ENCODE results near the gene PPM1F. TPM values are rescaled to one million over a fixed set of nuclear protein-coding genes. Genes with fewer than 3 reads are reported as not detected.

Gene PPM1F
- total and polyA plus RNA-seq, 2 donors (not counting 1 experiment from before 2014, with no cell fraction given): 18.1 to 30.0 TPM

DNA sequence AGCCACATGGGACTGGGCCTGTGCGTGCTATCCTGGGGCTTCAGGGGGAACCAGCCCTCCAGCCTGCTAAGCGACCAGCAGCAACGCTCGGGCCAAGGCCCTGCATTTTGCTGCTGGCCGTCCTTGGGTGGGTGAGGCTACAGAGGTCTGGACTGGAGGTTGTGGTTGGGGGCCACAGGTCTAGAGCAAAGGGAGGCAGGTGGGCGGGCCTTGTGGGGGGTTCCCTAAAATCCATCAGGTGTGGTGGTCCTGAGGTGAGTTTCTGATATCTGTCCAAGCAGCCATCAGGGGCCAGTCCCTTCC, 34.7 kb downstream of the PPM1F start:
- WGBS (ENCODE audit: insufficient coverage): 96% methylated on average over 5 of the region's 6 CpGs
- ATAC-seq (ENCODE audit: low read depth): no peak
- intact Hi-C loops (cut with micrococcal nuclease): no loop called here

GRCh38 chr22:21917181-21917958, 35.3 kb downstream of the PPM1F start:
- Histone ChIP-seq H3K4me1 (ENCODE audit: control insufficient read depth in 2 of 2, insufficient read depth in 2 of 2, low read length in 2 of 2) (no peaks in the 10 kb centered on the region), H2AFZ (ENCODE audit: insufficient read depth, low read depth, low read length, poor library complexity, severe bottlenecking) (no peak overlapping the region), H3K27me3 (replicated peaks in 1 of 4; ENCODE audit: control extremely low read depth in 1 of 4, control insufficient read depth in 3 of 4, insufficient read depth in 4 of 4, low read length in 3 of 4) (no peaks in the 10 kb centered on the region), H3K36me3 (replicated peaks in 1 of 2; ENCODE audit: control extremely low read depth in 1 of 2, control insufficient read depth in 1 of 2, extremely low read depth in 1 of 2, insufficient read depth in 2 of 2, low read length in 1 of 2) (no peaks in the 10 kb centered on the region), H3K79me2 (ENCODE audit: control insufficient read depth, insufficient read depth, low read length) (no peaks in the 10 kb centered on the region), H4K20me1 (ENCODE audit: control insufficient read depth, insufficient read depth, low read length, poor library complexity, severe bottlenecking) (no peaks in the 10 kb centered on the region), H3K27ac (ENCODE audit: low read length in 2 of 2) (no peak overlapping the region), H3K4me2 (replicated peaks; ENCODE audit: low read depth, low read length, poor library complexity, severe bottlenecking) (no peak overlapping the region), H3K9ac (ENCODE audit: low read length) (no peak overlapping the region), H3K4me3 (ENCODE audit: control extremely low read depth in 1 of 5, extremely low read depth in 1 of 5, insufficient read depth in 1 of 5, low read depth in 2 of 5, low read length in 4 of 5) (no peak overlapping the region), H3K9me3 (ENCODE audit: control extremely low read depth in 1 of 3, control insufficient read depth in 2 of 3, insufficient read depth in 1 of 3, low read length in 2 of 3) (no peaks in the 10 kb centered on the region)
- CTCF ChIA-PET: interaction anchor here (1.0 to 3.3 kb wide), 2 partner anchors 20 to 36 kb away, joined by 5 to 15 read pairs; partner anchors contain the start of gene PPM1F
- Mint-ChIP-seq H3K4me1 (peaks cover 2% of the 10 kb centered on the region), H3K4me3 (no peak overlapping the region), H3K27ac (no peak overlapping the region), H3K27me3 (no peaks in the 10 kb centered on the region), H3K9me3 (ENCODE audit: insufficient read depth) (no peaks in the 10 kb centered on the region)
- POLR2A ChIA-PET: interaction anchor here (0.6 kb wide), 1 partner anchor 101 kb away, joined by 3 read pairs; no protein-coding TSS in a partner anchor
- no peak for DNase-seq
- ATAC-seq (ENCODE audit: low read depth): no peak
- TF ChIP-seq EZH2 (IDR thresholded peaks at IDR 0.05; ENCODE audit: borderline replicate concordance, insufficient read depth, low read depth, low read length, poor library complexity, severe bottlenecking): no peak
- TF ChIP-seq, protein P1, sequence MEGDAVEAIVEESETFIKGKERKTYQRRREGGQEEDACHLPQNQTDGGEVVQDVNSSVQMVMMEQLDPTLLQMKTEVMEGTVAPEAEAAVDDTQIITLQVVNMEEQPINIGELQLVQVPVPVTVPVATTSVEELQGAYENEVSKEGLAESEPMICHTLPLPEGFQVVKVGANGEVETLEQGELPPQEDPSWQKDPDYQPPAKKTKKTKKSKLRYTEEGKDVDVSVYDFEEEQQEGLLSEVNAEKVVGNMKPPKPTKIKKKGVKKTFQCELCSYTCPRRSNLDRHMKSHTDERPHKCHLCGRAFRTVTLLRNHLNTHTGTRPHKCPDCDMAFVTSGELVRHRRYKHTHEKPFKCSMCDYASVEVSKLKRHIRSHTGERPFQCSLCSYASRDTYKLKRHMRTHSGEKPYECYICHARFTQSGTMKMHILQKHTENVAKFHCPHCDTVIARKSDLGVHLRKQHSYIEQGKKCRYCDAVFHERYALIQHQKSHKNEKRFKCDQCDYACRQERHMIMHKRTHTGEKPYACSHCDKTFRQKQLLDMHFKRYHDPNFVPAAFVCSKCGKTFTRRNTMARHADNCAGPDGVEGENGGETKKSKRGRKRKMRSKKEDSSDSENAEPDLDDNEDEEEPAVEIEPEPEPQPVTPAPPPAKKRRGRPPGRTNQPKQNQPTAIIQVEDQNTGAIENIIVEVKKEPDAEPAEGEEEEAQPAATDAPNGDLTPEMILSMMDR (IDR thresholded peaks at IDR 0.05): no peak
- intact Hi-C loops (cut with micrococcal nuclease): no loop called here
- 92% methylated on average over 16 of the region's 17 CpGs for WGBS (ENCODE audit: insufficient coverage)

More for the DNA sequence above, 34.7 kb downstream of the PPM1F start:
- no peaks in the 10 kb centered on the region for H3K4me1 ChIP-seq (ENCODE audit: control insufficient read depth in 2 of 2, insufficient read depth in 2 of 2, low read length in 2 of 2)
- no peaks in the 10 kb centered on the region for H3K9me3 ChIP-seq (ENCODE audit: control extremely low read depth in 1 of 3, control insufficient read depth in 2 of 3, insufficient read depth in 1 of 3, low read length in 2 of 3)
- H3K79me2 ChIP-seq (ENCODE audit: control insufficient read depth, insufficient read depth, low read length): no peaks in the 10 kb centered on the region
- H3K4me2 ChIP-seq (replicated peaks; ENCODE audit: low read depth, low read length, poor library complexity, severe bottlenecking): no peak overlapping the region
- Mint-ChIP-seq H3K27ac (no peak overlapping the region), H3K4me3 (no peak overlapping the region), H3K4me1 (peaks cover 2% of the 10 kb centered on the region), H3K27me3 (no peaks in the 10 kb centered on the region), H3K9me3 (ENCODE audit: insufficient read depth) (no peaks in the 10 kb centered on the region)
- H3K27ac ChIP-seq (ENCODE audit: low read length in 2 of 2): no peak overlapping the region
- no peak overlapping the region for H3K9ac ChIP-seq (ENCODE audit: low read length)
- no peak for DNase-seq
- H4K20me1 ChIP-seq (ENCODE audit: control insufficient read depth, insufficient read depth, low read length, poor library complexity, severe bottlenecking): no peaks in the 10 kb centered on the region
- no peak overlapping the region for H3K4me3 ChIP-seq (ENCODE audit: control extremely low read depth in 1 of 5, extremely low read depth in 1 of 5, insufficient read depth in 1 of 5, low read depth in 2 of 5, low read length in 4 of 5)
- ChIA-PET POLR2A (no interaction called here), CTCF (interaction anchor here (3.3 kb wide), 1 partner anchor 19 kb away, joined by 15 read pairs; no protein-coding TSS in a partner anchor)
- H2AFZ ChIP-seq (ENCODE audit: insufficient read depth, low read depth, low read length, poor library complexity, severe bottlenecking): no peak overlapping the region
- H3K27me3 ChIP-seq (replicated peaks in 1 of 4; ENCODE audit: control extremely low read depth in 1 of 4, control insufficient read depth in 3 of 4, insufficient read depth in 4 of 4, low read length in 3 of 4): no peaks in the 10 kb centered on the region
- no peak for TF ChIP-seq EZH2 (IDR thresholded peaks at IDR 0.05; ENCODE audit: borderline replicate concordance, insufficient read depth, low read depth, low read length, poor library complexity, severe bottlenecking)
- TF ChIP-seq, protein P1 (IDR thresholded peaks at IDR 0.05): no peak
- no peaks in the 10 kb centered on the region for H3K36me3 ChIP-seq (replicated peaks in 1 of 2; ENCODE audit: control extremely low read depth in 1 of 2, control insufficient read depth in 1 of 2, extremely low read depth in 1 of 2, insufficient read depth in 2 of 2, low read length in 1 of 2)

Data from B cell (primary cell).